ENCODE results near the gene ESPNL. TPM values are rescaled to one million over a fixed set of nuclear protein-coding genes. Genes with fewer than 3 reads are reported as not detected.

ESPNL gene
- total RNA-seq, 4 donors from 2014 or later, result 0.14 to 4.4 (median 0.72) TPM

DNA sequence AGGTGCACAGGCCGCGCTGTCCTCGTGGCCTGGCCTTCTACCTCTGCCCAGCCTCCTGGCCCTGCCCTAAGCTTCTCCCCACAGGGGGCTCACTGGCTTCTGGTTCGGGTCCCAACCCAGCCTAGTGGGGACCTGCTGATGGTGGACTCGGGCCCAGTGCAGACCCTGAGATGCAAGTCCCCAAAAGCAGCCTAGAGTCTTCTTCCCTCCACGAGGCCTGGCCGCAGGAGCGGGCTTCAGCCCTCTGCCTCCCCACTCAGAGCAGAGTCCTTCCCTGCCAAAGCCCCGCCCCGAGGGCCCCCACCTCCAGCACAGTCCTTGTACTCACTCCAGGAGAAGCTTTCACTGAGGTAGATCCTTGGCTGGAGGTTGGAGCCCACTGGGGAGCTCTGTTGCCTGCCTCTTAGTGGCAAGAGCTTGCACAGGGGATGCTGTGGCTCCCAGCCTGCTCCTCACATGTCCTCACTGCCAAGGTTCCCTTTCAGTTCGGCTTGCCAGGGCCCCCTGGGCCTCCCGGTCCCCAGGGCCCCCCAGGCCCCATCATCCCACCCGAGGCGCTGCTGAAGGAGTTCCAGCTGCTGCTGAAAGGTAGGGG lies 62.2 kb downstream of the ESPNL start:
- in situ Hi-C loops (cut with MboI; ENCODE audit: low pct_ligation_motif_present in 1 of 4, low pct_unique_long_range_greater_than_20kb in 1 of 4, low sequenced_read_pairs in 3 of 4), result no loop called here
- TF ChIP-seq EP300 (IDR thresholded peaks at IDR 0.05; ENCODE audit: low read depth), result no peak
- no peak for TF ChIP-seq POLR2AphosphoS5 (IDR thresholded peaks at IDR 0.05)
- TF ChIP-seq POLR2A (IDR thresholded peaks at IDR 0.05), result no peak
- TF ChIP-seq, protein P1, sequence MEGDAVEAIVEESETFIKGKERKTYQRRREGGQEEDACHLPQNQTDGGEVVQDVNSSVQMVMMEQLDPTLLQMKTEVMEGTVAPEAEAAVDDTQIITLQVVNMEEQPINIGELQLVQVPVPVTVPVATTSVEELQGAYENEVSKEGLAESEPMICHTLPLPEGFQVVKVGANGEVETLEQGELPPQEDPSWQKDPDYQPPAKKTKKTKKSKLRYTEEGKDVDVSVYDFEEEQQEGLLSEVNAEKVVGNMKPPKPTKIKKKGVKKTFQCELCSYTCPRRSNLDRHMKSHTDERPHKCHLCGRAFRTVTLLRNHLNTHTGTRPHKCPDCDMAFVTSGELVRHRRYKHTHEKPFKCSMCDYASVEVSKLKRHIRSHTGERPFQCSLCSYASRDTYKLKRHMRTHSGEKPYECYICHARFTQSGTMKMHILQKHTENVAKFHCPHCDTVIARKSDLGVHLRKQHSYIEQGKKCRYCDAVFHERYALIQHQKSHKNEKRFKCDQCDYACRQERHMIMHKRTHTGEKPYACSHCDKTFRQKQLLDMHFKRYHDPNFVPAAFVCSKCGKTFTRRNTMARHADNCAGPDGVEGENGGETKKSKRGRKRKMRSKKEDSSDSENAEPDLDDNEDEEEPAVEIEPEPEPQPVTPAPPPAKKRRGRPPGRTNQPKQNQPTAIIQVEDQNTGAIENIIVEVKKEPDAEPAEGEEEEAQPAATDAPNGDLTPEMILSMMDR (IDR thresholded peaks at IDR 0.05), result no peak
- Histone ChIP-seq H3K4me1 (peaks cover 12 to 26% (median 20%) of the 10 kb centered on the region in 4 donors), H3K36me3 (no peaks in the 10 kb centered on the region), H3K27me3 (peaks cover 61% of the 10 kb centered on the region), H3K4me3 (no peak overlapping the region), H3K9me3 (no peaks in the 10 kb centered on the region), H3K27ac (no peak overlapping the region)
- no peak for DNase-seq
- WGBS, 2 donors (ENCODE audit: low coverage in 1 of 2), result 76% methylated on average over 13 of the region's 14 CpGs; no CpG with 5 or more reads in 1 of the 2 donors
- intact Hi-C loops (cut with DNase I; ENCODE audit: low total_unique reads), result loop anchor here (1.0 kb wide), 1 partner anchor 100 kb away; no protein-coding TSS in a partner anchor

GRCh38 chr2:238162846-238163441 lies 62.8 kb downstream of the ESPNL start:
- WGBS, 2 donors (ENCODE audit: low coverage in 1 of 2), result 40% methylated on average over 1 to 8 of the region's 15 CpGs
- in situ Hi-C loops (cut with MboI; ENCODE audit: low pct_ligation_motif_present in 1 of 4, low pct_unique_long_range_greater_than_20kb in 1 of 4, low sequenced_read_pairs in 3 of 4), result no loop called here
- Histone ChIP-seq H3K9me3 (no peaks in the 10 kb centered on the region), H3K4me1 (peaks cover 11 to 26% (median 19%) of the 10 kb centered on the region in 4 donors), H3K27ac (no peak overlapping the region), H3K36me3 (no peaks in the 10 kb centered on the region), H3K4me3 (no peak overlapping the region), H3K27me3 (peaks cover 59% of the 10 kb centered on the region)
- TF ChIP-seq POLR2AphosphoS5 (IDR thresholded peaks at IDR 0.05) (no peak), POLR2A (IDR thresholded peaks at IDR 0.05) (no peak), EP300 (IDR thresholded peaks at IDR 0.05; ENCODE audit: low read depth) (no peak)
- TF ChIP-seq, protein P1 (IDR thresholded peaks at IDR 0.05), result no peak
- intact Hi-C loops (cut with DNase I; ENCODE audit: low total_unique reads), result loop anchor here (1.0 kb wide), 1 partner anchor 99 kb away; no protein-coding TSS in a partner anchor
- DNase-seq, result no peak

- Histone ChIP-seq H3K36me3 (no peaks in the 10 kb centered on the region), H3K27me3 (peaks cover 52% of the 10 kb centered on the region), H3K4me3 (no peak overlapping the region), H3K9me3 (no peaks in the 10 kb centered on the region), H3K27ac (no peak overlapping the region), H3K4me1 (peaks cover 4 to 19% (median 12%) of the 10 kb centered on the region in 4 donors)
- intact Hi-C loops (cut with DNase I; ENCODE audit: low total_unique reads) (no loop called here), in situ Hi-C loops (cut with MboI; ENCODE audit: low pct_ligation_motif_present in 1 of 4, low pct_unique_long_range_greater_than_20kb in 1 of 4, low sequenced_read_pairs in 3 of 4) (no loop called here)
- no peak for DNase-seq
- WGBS, 2 donors (ENCODE audit: low coverage in 1 of 2), result 7 to 52% methylated on average over 4 to 37 of the region's 95 CpGs
- TF ChIP-seq, protein P1 (IDR thresholded peaks at IDR 0.05), result no peak
- TF ChIP-seq EP300 (IDR thresholded peaks at IDR 0.05; ENCODE audit: low read depth), result no peak
- no peak for TF ChIP-seq POLR2A (IDR thresholded peaks at IDR 0.05)
- no peak for TF ChIP-seq POLR2AphosphoS5 (IDR thresholded peaks at IDR 0.05)
Measured at GRCh38 chr2:238163481-238164198, 63.5 kb downstream of the ESPNL start.

DNA sequence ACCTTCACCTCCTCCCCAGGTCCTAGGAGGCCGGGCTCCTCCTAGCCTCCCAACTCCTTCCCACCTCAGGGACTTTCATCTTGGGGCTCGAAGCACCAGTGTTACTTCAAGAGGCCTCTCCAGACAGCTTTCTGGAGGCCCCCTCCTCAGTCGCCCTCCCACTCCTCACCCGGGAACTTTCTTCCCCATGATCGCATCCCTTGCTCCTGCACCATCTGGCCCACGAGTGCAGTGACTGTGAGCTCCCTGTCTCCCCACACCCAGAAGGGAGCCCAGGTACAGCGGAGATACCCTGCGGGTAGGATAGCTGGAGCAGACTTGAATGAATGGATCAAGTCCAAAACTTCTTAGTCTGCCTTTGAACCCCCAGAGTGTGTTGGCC lies 64.8 kb downstream of the ESPNL start:
- intact Hi-C loops (cut with DNase I; ENCODE audit: low total_unique reads), result no loop called here

More for the DNA sequence above, 64.8 kb downstream of the ESPNL start:
- H3K27ac ChIP-seq, result no peak overlapping the region
- 94% methylated on average over 8 of the region's 8 CpGs; no CpG with 5 or more reads in 1 of the 2 donors for WGBS, 2 donors (ENCODE audit: low coverage in 1 of 2)
- H3K9me3 ChIP-seq, result no peaks in the 10 kb centered on the region
- H3K4me1 ChIP-seq, result peaks cover 0 to 24% (median 16%) of the 10 kb centered on the region in 4 donors
- H3K27me3 ChIP-seq, result peaks cover 41% of the 10 kb centered on the region
- in situ Hi-C loops (cut with MboI; ENCODE audit: low pct_ligation_motif_present in 1 of 4, low pct_unique_long_range_greater_than_20kb in 1 of 4, low sequenced_read_pairs in 3 of 4), result no loop called here
- no peak for DNase-seq
- peaks cover 0 to 1% (median 0%) of the 10 kb centered on the region in 4 donors for H3K36me3 ChIP-seq
- H3K4me3 ChIP-seq, result no peak overlapping the region
- TF ChIP-seq EP300 (IDR thresholded peaks at IDR 0.05; ENCODE audit: low read depth), result no peak
- TF ChIP-seq POLR2AphosphoS5 (IDR thresholded peaks at IDR 0.05), result no peak
- no peak for TF ChIP-seq POLR2A (IDR thresholded peaks at IDR 0.05)
- TF ChIP-seq, protein P1 (IDR thresholded peaks at IDR 0.05), result no peak

All from transverse colon (tissue), 4 donors.